ENCODE data around the gene CNTN4.

The CNTN4 gene

DNA sequence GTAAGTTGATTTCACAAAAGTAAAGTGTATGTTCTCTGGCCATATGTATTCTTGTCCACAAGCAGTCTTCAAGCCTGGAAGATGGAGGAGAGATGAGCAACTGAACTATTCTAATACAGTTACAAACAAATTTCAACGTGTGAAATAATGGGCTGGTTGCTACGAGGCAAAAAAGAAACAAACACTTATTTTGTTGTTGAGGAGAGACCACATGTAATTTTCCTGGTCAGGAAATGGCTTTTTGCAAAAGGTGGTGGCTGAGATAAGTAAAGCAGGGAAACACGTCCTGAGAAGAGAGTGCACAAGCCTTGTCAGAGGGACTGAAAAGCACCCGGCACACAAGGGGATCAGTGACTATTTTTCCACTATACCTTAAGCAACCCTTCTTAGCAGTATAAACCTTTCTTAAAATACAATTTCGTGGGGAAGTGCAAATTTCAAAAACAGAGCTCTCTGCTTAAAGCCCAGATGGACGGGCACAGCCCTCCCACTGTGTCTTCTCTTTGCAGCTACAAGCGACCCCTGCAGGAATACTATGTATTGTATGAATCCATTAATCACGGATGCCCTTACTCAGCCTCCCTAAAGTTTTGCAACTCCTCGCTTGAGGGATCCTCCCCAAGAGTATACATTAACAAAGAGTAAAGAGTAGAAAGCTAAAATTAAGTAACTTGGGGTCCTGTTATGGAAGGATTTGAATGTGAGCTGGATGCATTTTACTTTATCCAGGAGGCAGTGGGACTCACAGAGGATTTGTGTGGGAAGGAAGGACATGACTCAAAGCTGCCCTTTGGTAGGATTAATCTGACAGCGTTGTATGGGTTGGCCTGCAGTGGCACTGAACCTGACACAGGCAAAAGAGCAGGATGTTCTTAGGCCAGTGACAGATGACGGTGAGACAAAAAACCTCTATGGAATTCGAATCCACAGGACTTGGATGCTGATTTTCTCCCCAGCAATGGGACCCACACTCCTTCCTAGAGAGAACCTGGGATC lies 757.8 kb downstream of the CNTN4 start:
- no peak for DNase-seq (ENCODE audit: low read depth in 2 of 2)

DNA sequence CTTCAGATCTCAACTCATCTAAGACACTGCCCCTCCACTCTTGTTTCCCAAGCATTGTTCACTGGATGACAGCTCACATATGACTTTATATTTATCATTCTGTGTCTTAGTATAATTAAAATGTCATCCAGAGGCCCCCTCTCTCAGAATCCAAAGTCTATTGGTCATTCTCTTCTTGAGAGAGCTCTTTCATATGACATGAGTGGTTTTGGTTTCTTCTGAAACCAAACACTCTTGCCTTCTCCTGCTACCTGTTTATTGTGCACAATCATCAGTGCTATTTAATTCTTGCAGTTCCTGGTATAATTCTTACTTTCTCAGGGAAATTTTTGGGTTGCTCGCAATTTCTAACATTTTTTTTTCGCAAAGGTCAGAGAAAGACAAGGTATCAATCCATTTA lies 762.0 kb downstream of the CNTN4 start:
- DNase-seq (ENCODE audit: low read depth in 2 of 2), result no peak

DNA sequence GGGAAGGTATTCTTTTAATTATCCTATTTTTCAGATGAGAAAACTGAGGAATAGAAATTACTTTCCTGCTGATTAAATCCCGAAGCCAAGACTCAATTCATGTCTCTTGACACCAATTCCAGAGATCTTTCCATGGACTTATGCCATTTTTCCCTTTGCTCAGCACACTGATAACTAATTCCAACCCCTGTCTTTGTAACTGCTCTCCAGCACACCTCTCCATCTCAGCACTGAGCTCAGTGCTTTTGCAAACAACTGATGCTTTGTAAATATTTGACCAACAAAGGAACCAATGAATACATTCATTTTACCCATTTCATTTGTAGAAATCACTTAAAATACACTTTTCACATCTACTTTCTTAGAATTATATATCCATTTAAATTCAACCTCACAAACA lies 762.5 kb downstream of the CNTN4 start:
- no peak for DNase-seq (ENCODE audit: low read depth in 2 of 2)

DNA sequence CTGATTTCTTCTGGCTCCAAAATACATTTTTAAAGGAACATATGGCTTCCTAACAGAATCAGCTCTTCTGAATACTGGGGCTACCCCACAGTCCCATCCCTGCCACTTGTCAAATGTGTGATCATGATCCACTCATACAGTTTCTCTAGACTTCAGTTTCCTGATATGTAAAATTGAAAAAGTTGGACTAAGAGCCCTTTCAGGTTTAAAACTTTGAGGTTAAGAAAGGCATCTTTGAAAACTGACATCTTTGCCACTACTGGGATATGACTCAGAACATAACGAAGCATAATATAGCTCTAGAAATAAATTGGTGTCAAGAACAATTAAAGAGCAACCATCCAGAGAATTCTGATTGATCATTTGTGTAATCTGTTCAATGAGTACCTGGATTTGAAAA lies 763.3 kb downstream of the CNTN4 start:
- DNase-seq (ENCODE audit: low read depth in 2 of 2), result no peak

DNA sequence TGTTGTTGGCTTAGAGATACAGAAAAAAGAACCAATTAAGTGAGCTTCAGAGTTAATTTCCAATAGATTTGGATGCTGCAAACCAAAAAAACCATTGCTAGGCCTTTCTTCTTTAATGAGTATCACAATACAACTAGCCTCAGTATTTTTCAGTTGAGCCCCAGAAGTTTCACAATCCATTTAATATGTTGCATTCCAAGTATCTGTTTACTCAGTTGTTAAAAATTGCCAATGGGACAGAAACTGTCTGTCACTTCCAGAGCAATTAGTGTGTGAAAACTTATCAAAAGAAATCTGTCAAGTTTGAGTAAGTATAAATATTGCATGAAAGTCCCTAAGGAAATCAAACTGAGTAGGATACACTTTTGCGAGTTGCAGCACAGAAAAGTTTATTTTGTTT lies 763.7 kb downstream of the CNTN4 start:
- no peak for DNase-seq (ENCODE audit: low read depth in 2 of 2)

DNA sequence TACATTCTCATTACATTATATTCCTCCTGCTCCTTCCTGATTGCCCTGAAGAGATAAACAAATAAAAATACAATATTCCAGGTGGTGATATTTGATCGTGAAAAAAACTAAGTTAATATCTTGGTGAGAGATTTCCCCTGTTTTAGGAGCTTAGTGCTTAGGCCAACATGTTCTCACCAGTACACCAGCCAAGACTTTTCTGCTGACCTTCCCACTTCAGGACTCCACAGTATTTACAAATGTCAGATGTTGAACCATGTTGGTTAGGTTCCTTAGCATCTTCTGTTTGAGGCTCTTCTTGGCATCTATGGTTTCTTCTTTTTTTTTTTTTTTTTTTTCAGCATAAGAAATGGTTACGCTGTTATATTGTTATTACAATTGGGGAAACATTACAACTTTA lies 764.5 kb downstream of the CNTN4 start:
- no peak for DNase-seq (ENCODE audit: low read depth in 2 of 2)

DNA sequence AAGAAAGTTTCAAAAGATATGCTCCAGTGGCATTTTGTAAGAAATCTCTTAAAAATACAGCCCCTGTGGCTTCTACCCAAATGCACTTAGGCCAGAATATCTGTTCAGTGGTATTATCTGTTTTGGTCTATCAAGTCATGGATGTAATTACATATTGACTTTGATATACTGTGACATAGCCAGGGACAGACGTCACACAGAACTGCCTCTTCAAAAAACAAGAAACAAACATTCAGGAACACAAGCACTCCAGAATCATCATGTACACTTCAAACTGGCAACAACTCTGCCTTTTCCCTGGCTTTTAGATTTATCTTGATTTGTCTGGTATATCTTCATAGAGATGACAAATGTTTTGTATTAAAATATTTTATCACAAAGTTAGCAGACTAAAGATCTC lies 771.2 kb downstream of the CNTN4 start:
- DNase-seq (ENCODE audit: low read depth in 2 of 2), result no peak

DNA sequence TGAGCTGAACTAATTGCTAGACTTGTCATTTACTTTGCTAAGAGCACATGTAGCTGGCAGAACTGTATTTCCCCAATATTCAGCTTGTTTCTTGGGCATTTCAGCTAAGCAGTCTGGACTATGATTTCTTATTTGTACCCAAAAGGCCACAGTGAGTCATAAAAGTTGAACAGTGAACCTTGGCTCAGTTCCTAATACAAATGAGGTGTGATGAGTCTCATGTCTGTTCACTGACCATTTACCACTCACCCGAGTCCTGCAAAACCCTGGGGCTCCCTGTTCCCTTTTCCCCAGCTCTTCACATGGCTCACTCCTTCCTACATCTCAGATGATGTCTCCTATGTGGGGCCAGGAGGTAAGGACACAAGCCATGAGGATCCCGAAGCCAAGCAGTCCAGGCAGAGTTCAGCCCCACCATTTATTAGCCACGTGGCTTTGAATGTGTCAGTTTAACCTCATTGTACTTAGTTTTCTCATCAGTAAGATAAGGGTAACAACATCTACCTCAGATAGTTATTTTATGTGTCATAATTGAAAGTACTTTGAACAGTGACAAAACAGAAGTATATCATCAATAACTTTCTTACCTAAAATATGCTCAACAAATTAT lies 772.2 kb downstream of the CNTN4 start:
- no peak for DNase-seq (ENCODE audit: low read depth in 2 of 2)

DNA sequence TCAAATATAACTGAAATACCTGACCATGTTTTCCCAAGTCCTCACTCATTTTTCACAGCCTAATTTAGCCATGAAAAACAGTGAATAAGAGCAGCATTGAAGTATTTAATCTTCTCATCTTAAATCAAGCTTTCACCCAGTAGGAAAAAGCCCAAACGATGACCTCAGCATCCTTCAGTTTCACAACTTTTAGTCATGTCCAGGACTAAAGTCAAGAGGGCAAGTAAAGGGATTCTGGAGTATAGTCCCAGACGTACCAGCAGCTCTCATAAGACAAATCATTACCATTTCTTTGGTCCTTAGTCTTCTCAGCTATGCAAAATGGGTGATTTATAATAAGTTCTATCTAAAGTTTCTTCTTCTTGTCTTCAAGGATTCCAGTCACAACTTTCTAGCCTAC lies 774.2 kb downstream of the CNTN4 start:
- DNase-seq (ENCODE audit: low read depth in 2 of 2), result no peak

DNA sequence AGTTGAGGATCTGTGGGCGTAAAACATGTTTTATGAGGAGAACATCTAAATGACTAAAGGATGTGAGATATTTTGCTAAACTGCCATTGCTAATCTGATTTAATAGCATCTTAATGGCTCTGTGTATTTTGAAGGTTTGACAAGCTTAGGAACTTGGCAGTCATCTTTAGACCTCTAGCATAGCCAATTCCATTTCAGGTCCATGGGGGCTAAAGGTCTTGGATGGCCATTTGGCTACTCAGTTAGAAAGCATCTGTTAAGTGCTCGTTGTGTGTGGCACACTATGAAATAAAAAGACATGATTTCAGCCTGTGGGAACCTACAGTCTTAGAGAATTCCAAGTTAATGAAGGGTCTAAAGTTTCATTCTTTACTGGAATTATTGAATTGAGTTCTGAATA lies 775.3 kb downstream of the CNTN4 start:
- DNase-seq (ENCODE audit: low read depth in 2 of 2), result no peak

DNA sequence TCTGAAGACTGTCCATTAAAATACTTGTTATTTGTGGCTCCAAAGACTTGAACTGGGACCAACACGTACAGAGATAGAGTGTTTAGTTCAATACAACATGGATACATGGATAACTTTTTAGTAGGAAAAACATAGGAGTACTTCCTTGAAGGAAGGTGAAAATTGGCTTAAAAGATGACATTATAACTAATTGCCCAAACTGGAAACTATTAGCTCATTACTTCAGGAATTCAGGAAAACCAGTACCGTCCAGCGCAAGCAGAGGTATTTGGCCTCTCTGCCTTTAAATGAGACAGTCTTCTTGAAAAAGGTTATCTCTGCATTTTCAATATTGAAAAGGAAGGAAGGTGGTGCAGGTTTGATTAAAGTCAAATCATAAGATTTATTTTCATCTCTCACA lies 777.0 kb downstream of the CNTN4 start:
- DNase-seq (ENCODE audit: low read depth in 2 of 2), result no peak

DNA sequence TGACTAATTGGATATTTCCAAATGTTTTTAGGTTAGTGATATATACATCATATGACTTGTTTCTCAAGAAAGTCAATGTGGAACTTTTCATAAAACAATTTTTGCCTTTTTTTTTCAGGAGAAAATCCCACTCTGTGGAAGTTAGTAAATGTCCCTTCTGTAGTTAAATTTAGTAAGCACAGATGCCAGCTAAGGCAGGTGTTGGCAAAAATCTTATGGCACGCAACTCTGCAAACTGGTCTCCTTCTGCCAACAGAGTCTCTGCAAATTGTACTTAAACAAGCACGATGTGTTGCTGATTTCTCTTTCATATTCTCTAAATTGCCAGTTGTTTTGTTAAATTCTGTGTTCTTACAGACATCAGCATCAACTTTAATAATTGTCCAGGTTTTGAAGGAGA lies 777.7 kb downstream of the CNTN4 start:
- no peak for DNase-seq (ENCODE audit: low read depth in 2 of 2)

DNA sequence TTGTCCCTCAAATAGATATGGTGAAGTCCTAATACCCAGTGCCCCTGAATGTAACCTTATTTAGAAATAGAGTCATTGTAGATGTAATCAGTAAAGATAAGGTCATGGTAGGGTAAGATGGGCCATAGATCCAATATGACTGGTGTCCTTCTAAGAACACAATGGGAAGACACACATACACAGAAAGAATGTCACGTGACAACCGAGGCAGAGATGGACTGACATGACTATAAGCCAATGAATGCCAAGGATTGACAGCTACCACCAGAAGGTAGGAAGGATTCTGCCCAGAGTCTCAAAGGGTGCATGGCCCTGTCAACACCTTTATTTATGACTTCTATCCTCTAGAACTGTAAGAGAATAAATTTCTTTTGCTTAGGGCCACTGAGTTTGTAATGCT lies 780.4 kb downstream of the CNTN4 start:
- DNase-seq (ENCODE audit: low read depth in 2 of 2), result no peak

DNA sequence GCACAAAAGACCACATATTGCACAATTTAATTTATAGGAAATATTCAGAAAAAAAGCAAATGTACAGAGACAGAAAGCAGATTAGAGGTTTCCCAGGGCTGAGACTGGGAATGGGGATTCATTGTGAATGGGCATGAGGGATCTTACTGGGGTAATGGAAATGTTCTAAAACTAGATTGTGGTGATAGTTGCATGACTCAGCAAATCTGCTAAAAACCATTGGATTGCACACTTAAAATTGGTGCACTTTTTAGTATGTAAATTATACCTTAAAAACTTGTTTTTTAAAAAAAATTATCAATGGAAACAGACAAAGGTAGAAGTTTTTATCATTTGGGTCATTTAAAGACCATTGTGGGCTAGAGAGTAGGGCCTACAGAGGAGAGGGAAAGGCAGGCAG lies 780.9 kb downstream of the CNTN4 start:
- DNase-seq (ENCODE audit: low read depth in 2 of 2), result no peak

DNA sequence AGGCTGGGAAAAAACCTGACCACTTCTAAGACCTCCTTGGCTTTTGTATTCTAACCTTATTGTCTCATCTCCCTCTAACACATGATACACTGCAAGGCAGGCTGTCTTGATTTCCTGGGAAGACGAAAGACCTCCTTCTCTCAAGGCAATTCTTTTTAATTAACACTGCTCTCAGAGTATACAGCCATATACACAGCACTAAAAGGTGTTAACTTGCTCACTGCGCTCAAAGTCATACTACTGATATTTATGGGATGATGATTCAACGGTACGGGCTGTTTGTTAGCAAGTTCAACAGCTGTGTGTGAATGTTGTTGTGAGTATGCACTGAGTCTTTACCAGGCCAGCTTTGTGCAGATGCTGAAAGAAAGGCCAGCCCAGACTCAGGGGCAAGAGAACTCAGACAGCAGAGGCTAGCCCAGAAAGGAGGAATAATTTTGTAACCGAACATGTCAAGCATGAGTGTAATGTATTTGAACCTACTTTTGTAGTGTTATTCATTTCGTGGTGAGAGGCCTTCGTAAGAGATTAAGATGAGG lies 781.6 kb downstream of the CNTN4 start:
- no peak for DNase-seq (ENCODE audit: low read depth in 2 of 2)

DNA sequence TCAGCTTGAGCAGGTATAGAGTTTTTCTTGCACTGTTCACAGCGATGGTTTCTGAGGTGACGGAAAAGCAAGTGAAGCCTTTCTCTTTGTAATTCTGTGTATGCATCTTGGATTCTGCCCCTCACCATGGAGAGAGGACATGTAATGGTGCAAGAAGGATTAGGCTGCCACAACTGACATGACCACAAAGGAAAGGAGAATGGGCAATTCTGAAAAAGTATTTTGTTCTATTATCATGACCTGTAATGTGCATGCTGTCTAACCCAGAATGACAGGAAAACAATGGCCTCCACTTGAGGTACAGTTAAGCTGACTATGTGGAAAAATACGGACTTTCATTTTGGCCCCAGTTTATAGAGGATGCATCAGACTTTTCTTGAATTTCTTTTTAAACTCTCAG lies 784.6 kb downstream of the CNTN4 start:
- no peak for DNase-seq (ENCODE audit: low read depth in 2 of 2)

DNA sequence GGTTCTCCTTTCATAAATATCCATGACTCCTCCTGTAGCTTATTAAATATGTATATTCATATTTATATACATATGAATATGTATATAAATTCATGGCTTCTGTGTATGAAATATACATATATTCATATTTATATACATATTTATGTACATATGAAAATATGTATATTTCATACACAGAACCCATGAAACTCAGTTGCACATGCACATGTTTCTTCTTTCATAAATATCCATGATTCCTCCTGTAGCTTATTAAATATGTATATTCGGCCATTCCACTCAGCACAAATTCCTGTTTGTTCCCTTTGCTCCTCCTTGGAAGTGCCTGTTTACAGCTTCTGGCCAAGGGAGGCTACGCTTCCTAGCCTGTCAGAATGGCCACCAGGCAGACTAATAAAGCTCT lies 789.9 kb downstream of the CNTN4 start:
- no peak for DNase-seq (ENCODE audit: low read depth in 2 of 2)

DNA sequence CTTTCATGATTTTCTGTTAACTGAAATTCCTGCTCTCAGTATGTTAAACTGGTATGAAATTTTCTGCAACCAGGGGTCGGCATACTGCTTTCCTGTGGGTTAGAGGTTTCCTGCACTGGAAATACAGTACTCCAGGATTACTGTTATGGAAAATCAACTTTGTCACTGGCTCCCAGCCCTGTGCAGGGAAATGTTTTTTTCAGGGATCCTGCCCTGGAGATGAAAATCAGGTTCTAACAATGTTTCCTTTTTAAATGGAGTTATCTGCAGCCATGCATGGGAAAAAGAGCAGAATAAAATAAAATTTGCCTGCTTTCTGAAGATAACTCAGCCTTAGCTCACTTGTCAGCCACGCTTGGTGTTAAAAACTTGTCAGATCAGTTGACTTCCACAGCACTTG lies 791.1 kb downstream of the CNTN4 start:
- no peak for DNase-seq (ENCODE audit: low read depth in 2 of 2)

DNA sequence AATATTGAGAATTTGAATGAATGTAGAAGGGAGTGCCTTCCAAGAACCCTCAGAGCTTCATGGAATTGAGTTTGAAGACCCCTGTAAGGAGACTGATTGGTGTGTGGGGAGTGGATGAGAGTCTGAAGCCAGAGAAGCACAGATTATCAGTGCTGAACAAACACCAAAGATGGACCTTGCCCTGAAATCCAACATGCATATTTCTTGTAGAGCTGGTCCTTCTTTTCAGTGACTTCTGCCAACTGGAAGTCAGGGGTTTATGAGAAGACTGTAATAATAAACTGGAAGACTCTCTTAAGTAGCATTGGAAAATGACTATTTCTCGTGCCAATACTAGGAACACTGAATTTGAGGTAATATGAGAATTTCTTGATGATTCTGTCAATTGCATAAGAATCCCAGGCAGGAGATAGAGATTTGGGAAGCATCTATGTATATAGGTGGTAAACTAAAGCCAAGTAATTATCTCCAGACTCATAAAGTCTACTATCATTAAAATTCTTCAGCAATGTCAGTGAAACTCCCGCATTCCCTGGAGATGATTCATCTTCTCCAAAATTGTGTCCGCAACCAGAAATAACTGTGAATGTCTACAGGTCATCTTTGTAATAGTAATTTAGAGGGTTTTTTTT lies 797.8 kb downstream of the CNTN4 start:
- no peak for DNase-seq (ENCODE audit: low read depth in 2 of 2)

DNA sequence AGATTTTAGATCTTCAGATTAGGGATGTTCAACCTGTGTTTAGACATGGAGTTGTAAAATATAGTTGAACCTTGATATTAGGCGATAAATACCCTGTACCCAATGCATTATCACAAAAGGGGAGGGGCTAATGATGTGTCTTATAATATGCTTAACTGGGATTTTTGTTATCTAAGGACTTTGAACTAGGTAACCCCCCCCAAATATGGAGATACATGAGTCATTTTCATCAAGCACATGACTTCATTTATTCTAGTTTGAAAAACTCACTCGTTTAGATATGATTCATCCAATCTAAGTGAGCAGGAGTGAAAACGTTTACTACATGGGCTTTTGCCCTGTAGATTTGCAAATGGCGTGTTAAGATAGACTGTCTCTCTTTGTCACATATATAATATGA lies 799.2 kb downstream of the CNTN4 start:
- no peak for DNase-seq (ENCODE audit: low read depth in 2 of 2)

DNA sequence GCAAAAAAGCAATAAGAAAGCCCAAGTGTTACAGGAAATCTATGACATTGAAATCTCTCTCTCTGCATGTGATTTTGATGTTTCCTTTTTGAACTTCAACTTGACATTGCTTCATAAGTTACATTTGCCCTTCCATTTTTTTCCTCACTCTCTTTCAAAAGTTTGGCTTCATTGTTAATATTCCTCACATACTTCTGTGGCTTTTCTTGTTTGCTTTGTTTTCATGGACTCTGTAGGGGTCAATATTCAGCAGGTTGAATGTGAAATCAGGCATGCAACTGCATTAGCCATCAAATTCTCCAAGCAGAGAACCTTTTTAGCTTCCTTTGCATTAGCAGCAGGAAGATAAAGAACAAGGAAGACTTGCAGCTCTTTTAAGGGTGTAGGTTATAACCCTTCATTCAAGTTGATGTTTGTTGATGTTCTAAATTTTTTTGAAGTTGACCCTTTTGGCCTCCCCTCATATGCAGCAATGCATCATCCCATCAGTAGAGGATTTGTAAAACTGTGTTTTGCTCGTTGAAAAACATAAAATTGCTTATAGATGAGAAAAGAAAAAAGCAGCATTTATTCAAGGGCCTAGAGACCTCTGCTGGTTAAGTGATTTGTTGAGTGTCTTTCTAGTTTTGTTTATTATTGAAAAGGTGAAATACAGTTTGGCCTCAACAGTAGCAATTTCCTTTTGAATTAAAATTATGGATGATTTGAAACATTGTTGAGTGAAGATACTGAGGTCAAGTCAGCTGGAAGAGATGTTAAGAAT lies 800.1 kb downstream of the CNTN4 start:
- DNase-seq (ENCODE audit: low read depth in 2 of 2), result no peak

DNA sequence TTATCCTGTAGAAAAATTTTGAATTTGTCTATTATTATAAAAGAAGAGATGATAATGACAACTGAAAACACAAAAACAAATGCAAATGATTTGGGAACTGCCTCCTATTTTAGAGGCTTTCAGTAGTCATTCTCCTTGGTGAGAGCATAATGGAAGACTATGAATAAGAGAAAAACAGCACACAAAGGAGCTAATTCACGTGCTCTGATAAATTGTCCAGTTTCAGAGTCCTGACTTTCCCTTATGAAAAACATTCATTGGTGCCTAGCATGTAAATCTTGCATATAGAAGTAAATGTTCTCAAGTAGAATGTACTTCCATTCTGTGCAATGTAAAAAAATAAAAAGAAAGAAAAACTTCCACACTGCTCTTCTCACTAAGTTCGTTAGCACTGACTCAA lies 805.4 kb downstream of the CNTN4 start:
- DNase-seq (ENCODE audit: low read depth in 2 of 2), result no peak
